Ascending aorta (tissue), 2 donors: ENCODE data around the gene DDR2. TPM values are rescaled to one million over a fixed set of nuclear protein-coding genes. Genes with fewer than 3 reads are reported as not detected.

Experiments
- DNase-seq, 2 donors: peaks; one replicate each; pipeline ENCODE4 v3.0.0-alpha.2; 2019; ENCODE audit warnings: low spot score in 2 of 2
- H3K27ac ChIP-seq, 2 donors: fragments of 200-600 bp; sonication (generic); one replicate each; pipeline ENCODE4 v1.5.1; 2016 to 2017; ENCODE audit warnings: mild to moderate bottlenecking in 1 of 2
- H3K27me3 ChIP-seq: fragments of 200-600 bp; sonication (generic); one replicate; pipeline ENCODE4 v1.5.1; 2017
- H3K36me3 ChIP-seq, 2 donors: fragments of 200-600 bp; sonication (generic); one replicate each; pipeline ENCODE4 v1.5.1; 2016
- H3K4me1 ChIP-seq, 2 donors: fragments of 200-600 bp; sonication (generic); one replicate each; pipeline ENCODE4 v1.5.1; 2016 to 2017; ENCODE audit warnings: mild to moderate bottlenecking in 1 of 2
- H3K4me3 ChIP-seq, 2 donors: fragments of 200-600 bp; sonication (generic); one replicate each; pipeline ENCODE4 v1.5.1; 2016 to 2017; ENCODE audit warnings: mild to moderate bottlenecking in 1 of 2
- H3K9me3 ChIP-seq, 2 donors: fragments of 200-600 bp; sonication (generic); one replicate each; pipeline ENCODE4 v1.5.1; 2016
- CTCF ChIP-seq, 3 experiments: fragments of 200-600 bp in 2 of 3; fragments of 450-650 bp in 1 of 3; sonication (generic) in 2 of 3; IDR thresholded peaks; one replicate each; pipeline ENCODE4 v1.5.1; 2016 to 2019; ENCODE audit warnings: antibody characterized with exemption in 3 of 3, mild to moderate bottlenecking in 1 of 3, moderate library complexity in 1 of 3
- intact Hi-C: fragments of 100-400 bp; cut with DNase I; formaldehyde crosslinking; loops from one replicate; pipeline ENCODE4 v1.15.1; 2023
- total RNA-seq: library from RNA; depleted of rRNA; stranded (reverse); fragments of >200 nt; gene quantifications from one replicate; pipeline ENCODE4 v1.1.0, GENCODE V29; 2016

The DDR2 gene
- total RNA-seq, 1 donor from 2014 or later: 77.9 TPM

- no peaks in the 10 kb centered on the region for H3K27me3 ChIP-seq
- H3K4me3 ChIP-seq: no peak overlapping the region
- H3K4me1 ChIP-seq: peaks cover 17 to 28% of the 10 kb centered on the region in 2 donors
- H3K36me3 ChIP-seq: no peaks in the 10 kb centered on the region
- H3K9me3 ChIP-seq: no peaks in the 10 kb centered on the region
- H3K27ac ChIP-seq: peak overlapping the region; percentile 52 to 55
- no peak for TF ChIP-seq CTCF (IDR thresholded peaks at IDR 0.05)
- intact Hi-C loops: loop anchor here (2.0 kb wide), 2 partner anchors 19 to 59 kb away; partner anchors contain the start of gene DDR2
- no peak for DNase-seq
Measured at GRCh38 chr1:162691999-162692575, 59.8 kb downstream of the DDR2 start.

GRCh38 chr1:162694911-162695310, 62.6 kb downstream of the DDR2 start:
- Histone ChIP-seq H3K4me3 (no peak overlapping the region), H3K36me3 (no peaks in the 10 kb centered on the region), H3K4me1 (peaks cover 10 to 22% of the 10 kb centered on the region in 2 donors), H3K27me3 (no peaks in the 10 kb centered on the region), H3K27ac (no peak overlapping the region), H3K9me3 (no peaks in the 10 kb centered on the region)
- no peak for DNase-seq
- intact Hi-C loops: loop anchor here (5.0 kb wide), 1 partner anchor 33 kb away; no protein-coding TSS in a partner anchor
- TF ChIP-seq CTCF (IDR thresholded peaks at IDR 0.05): no peak

- H3K4me3 ChIP-seq: no peak overlapping the region
- H3K27me3 ChIP-seq: no peaks in the 10 kb centered on the region
- H3K27ac ChIP-seq: peak overlapping the region in 1 of 2 donors; percentile 41
- no peaks in the 10 kb centered on the region for H3K9me3 ChIP-seq
- no peaks in the 10 kb centered on the region for H3K36me3 ChIP-seq
- no peak for DNase-seq
- no peak for TF ChIP-seq CTCF (IDR thresholded peaks at IDR 0.05)
- peaks cover 10 to 15% of the 10 kb centered on the region in 2 donors for H3K4me1 ChIP-seq
- intact Hi-C loops: loop anchor here (5.0 kb wide), 1 partner anchor 33 kb away; no protein-coding TSS in a partner anchor
Measured at GRCh38 chr1:162695687-162696086, 63.4 kb downstream of the DDR2 start.

DNA sequence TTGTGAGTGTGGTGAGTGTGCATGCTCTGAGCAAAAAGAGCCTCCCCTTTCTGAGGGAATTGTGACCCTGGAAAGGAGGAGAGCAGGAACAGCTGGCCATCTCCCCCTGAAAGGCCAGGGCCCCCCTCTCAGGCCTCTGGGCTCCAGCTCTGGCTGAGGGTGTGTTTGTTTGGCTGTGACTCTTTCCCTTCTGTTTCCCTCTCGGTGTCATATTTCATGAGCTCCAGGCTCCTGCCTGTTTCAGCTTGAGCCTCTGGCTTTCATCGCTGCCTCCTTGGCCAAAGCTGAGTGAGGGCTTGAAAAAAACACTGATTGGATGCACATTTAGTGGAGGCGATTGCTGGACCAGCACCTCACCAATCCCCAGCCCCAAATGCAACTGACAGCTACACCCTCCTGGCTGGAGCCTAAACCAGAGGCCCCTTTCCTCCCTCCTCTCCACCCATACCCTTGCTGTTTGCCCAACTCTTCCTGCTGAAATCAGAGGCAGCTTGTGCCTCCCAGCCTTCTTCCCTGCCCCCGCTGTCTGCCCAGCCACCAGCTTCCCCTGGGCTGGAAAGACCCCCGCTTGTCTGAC, 64.1 kb downstream of the DDR2 start:
- no peak for TF ChIP-seq CTCF (IDR thresholded peaks at IDR 0.05)
- H3K9me3 ChIP-seq: no peaks in the 10 kb centered on the region
- intact Hi-C loops: loop anchor here (5.0 kb wide), 1 partner anchor 34 kb away; no protein-coding TSS in a partner anchor
- peak overlapping the region in 1 of 2 donors; percentile 19 for H3K4me3 ChIP-seq
- peaks cover 10% of the 10 kb centered on the region in 2 donors for H3K4me1 ChIP-seq
- no peaks in the 10 kb centered on the region for H3K36me3 ChIP-seq
- no peaks in the 10 kb centered on the region for H3K27me3 ChIP-seq
- DNase-seq: peak; percentile 20 to 77
- H3K27ac ChIP-seq: peak overlapping the region; percentile 41 to 60

GRCh38 chr1:162697140-162697895, 65.1 kb downstream of the DDR2 start:
- H3K4me3 ChIP-seq: no peak overlapping the region

More at GRCh38 chr1:162697140-162697895, 65.1 kb downstream of the DDR2 start:
- no peak for DNase-seq
- no peaks in the 10 kb centered on the region for H3K27me3 ChIP-seq
- peaks cover 4 to 10% of the 10 kb centered on the region in 2 donors for H3K4me1 ChIP-seq
- no peak overlapping the region for H3K27ac ChIP-seq
- no peaks in the 10 kb centered on the region for H3K9me3 ChIP-seq
- intact Hi-C loops: loop anchor here (5.0 kb wide), 1 partner anchor 35 kb away; no protein-coding TSS in a partner anchor
- TF ChIP-seq CTCF (IDR thresholded peaks at IDR 0.05): no peak
- H3K36me3 ChIP-seq: no peaks in the 10 kb centered on the region
